Mucosa of gallbladder (tissue), 1 donor: ENCODE measurements around the gene ADGRG2. TPM values are rescaled to one million over a fixed set of nuclear protein-coding genes. Genes with fewer than 3 reads are reported as not detected.
A peak's percentile ranks its signal among the peaks of the same experiment; 100 is the strongest.
"Not testable (repeated sequence)": the region's sequence is repeated elsewhere in the genome, so short reads cannot be mapped to it uniquely, and the experiment has no call there.

Experiments
- DNase-seq: peaks from one replicate; pipeline ENCODE4 v3.0.0-alpha.2; 2020; ENCODE audit warnings: low spot score
- total RNA-seq: library from RNA; stranded (reverse); gene quantifications from one replicate; pipeline ENCODE4 v1.2.1, GENCODE V29; 2021
- donor health status: DM: no; HTN: no; CAD: no.

ADGRG2 gene
- total RNA-seq, 1 donor from 2014 or later: 12.5 TPM

GRCh38 chrX:19085666-19086065, 36.6 kb downstream of the ADGRG2 start:
- DNase-seq: no peak

- DNase-seq: no peak
Measured at GRCh38 chrX:19075754-19076153, 46.5 kb downstream of the ADGRG2 start.

GRCh38 chrX:19072372-19072771, 49.9 kb downstream of the ADGRG2 start:
- no peak for DNase-seq

GRCh38 chrX:19070555-19070994, 51.7 kb downstream of the ADGRG2 start:
- no peak for DNase-seq

GRCh38 chrX:19066987-19067386, 55.3 kb downstream of the ADGRG2 start:
- DNase-seq: not testable (repeated sequence)

GRCh38 chrX:19065535-19065934, 56.7 kb downstream of the ADGRG2 start:
- DNase-seq: no peak

- no peak for DNase-seq
Measured at GRCh38 chrX:19064175-19064574, 58.1 kb downstream of the ADGRG2 start.

GRCh38 chrX:19063030-19063429, 59.2 kb downstream of the ADGRG2 start:
- DNase-seq: no peak

GRCh38 chrX:19059067-19059466, 63.2 kb downstream of the ADGRG2 start:
- DNase-seq: no peak

GRCh38 chrX:19057856-19058255, 64.4 kb downstream of the ADGRG2 start:
- DNase-seq: no peak

GRCh38 chrX:19049110-19049509, 73.2 kb downstream of the ADGRG2 start:
- no peak for DNase-seq

GRCh38 chrX:19046343-19047215, 75.7 kb downstream of the ADGRG2 start:
- no peak for DNase-seq

- DNase-seq: no peak
Measured at GRCh38 chrX:19040373-19040772, 81.9 kb downstream of the ADGRG2 start.

GRCh38 chrX:19034025-19034424, 88.2 kb downstream of the ADGRG2 start:
- DNase-seq: no peak

GRCh38 chrX:19030805-19031204, 91.5 kb downstream of the ADGRG2 start:
- no peak for DNase-seq

GRCh38 chrX:19028560-19028959, 93.7 kb downstream of the ADGRG2 start:
- no peak for DNase-seq

GRCh38 chrX:19024366-19024765, 97.9 kb downstream of the ADGRG2 start:
- DNase-seq: no peak

- DNase-seq: no peak
Measured at GRCh38 chrX:19019996-19020395, 102.3 kb downstream of the ADGRG2 start.

- no peak for DNase-seq
Measured at GRCh38 chrX:19017271-19017670, 105.0 kb downstream of the ADGRG2 start.

- DNase-seq: not testable (repeated sequence)
Measured at GRCh38 chrX:19016614-19017013, 105.7 kb downstream of the ADGRG2 start.

GRCh38 chrX:19007868-19008267, 114.4 kb downstream of the ADGRG2 start:
- no peak for DNase-seq

- DNase-seq: peak; percentile 23
Measured at GRCh38 chrX:19007011-19007410, 115.3 kb downstream of the ADGRG2 start.

GRCh38 chrX:19005909-19006308, 116.4 kb downstream of the ADGRG2 start:
- no peak for DNase-seq

- no peak for DNase-seq
Measured at GRCh38 chrX:19003756-19004155, 118.5 kb downstream of the ADGRG2 start.
